Heart right ventricle (tissue), 16 donors: ENCODE data around the gene DPP10. TPM values are rescaled to one million over a fixed set of nuclear protein-coding genes. Genes with fewer than 3 reads are reported as not detected.

Source experiments
- ATAC-seq, 8 donors: fragments of 200-7000 bp; cut with Tn5 transposase; one replicate each; pipeline ENCODE4 v1.9.1; 2020; ENCODE audit warnings: mild to moderate bottlenecking in 8 of 8, moderate library complexity in 8 of 8, moderate number of reproducible peaks in 1 of 8
- DNase-seq, 2 donors: peaks; one replicate each; pipeline ENCODE4 v3.0.0-alpha.2; 2020
- H3K27ac ChIP-seq, 10 donors: fragments of 200-600 bp; sonication (generic) in 2 of 10; one replicate each; pipeline versions ENCODE4 v1.5.0 to v1.8.0; 2020 to 2022; ENCODE audit warnings: mild to moderate bottlenecking in 3 of 10
- H3K27me3 ChIP-seq, 7 donors: fragments of 200-600 bp; one replicate each; pipeline ENCODE4 v1.8.0; 2021 to 2022; ENCODE audit warnings: mild to moderate bottlenecking in 2 of 7
- H3K36me3 ChIP-seq, 9 donors: fragments of 200-600 bp; sonication (generic) in 1 of 9; one replicate each; pipeline versions ENCODE4 v1.5.0 to v1.8.0; 2020 to 2022; ENCODE audit warnings: mild to moderate bottlenecking in 2 of 9
- H3K4me1 ChIP-seq, 9 donors: fragments of 200-600 bp; sonication (generic) in 1 of 9; one replicate each; pipeline versions ENCODE4 v1.5.0 to v1.8.0; 2020 to 2022; ENCODE audit warnings: mild to moderate bottlenecking in 4 of 9
- H3K4me3 ChIP-seq, 10 donors: fragments of 200-600 bp; sonication (generic) in 2 of 10; one replicate each; pipeline versions ENCODE4 v1.5.0 to v1.8.0; 2020 to 2022; ENCODE audit warnings: mild to moderate bottlenecking in 7 of 10, moderate library complexity in 2 of 10
- H3K9me3 ChIP-seq, 11 donors: fragments of 200-600 bp in 10 of 11; sonication (generic) in 2 of 11; one replicate each; pipeline versions ENCODE4 v1.5.0 to v1.8.0; 2013 to 2022; ENCODE audit warnings: mild to moderate bottlenecking in 2 of 11, control low read depth in 1 of 11, moderate library complexity in 1 of 11
- WGBS, 2 donors: extraction: QIAGEN DNeasy Blood & Tissue Kit; methylation state at CpG; one replicate each; pipeline ENCODE4 v1.1.7; 2013; ENCODE audit warnings: inconsistent platforms in 1 of 2; 5-methylcytosine and 5-hydroxymethylcytosine counted together
- intact Hi-C, 10 donors: fragments of 100-400 bp; cut with DNase I; formaldehyde crosslinking; loops; one replicate each; pipeline versions ENCODE4 v1.11.1 to v1.14.2; 2022
- polyA plus RNA-seq, 2 donors: library from polyadenylated mRNA; stranded (reverse); fragments of 200-250 nt; gene quantifications; one replicate each; pipeline ENCODE4 v1.2.3, GENCODE V29; 2013
- total RNA-seq, 10 donors: library from RNA; stranded (reverse); fragmentation: NEBNext Ultra II Directional in 3 of 10; extraction: Animal tissue kit (Norgen Biotek cat#: 25700) in 3 of 10; gene quantifications; one replicate each; pipeline versions ENCODE4 v1.2.1 to v1.2.4, GENCODE V29; 2021 to 2023
- TF ChIP-seq, protein P1 (sequence below), 9 donors: fragments of 200-600 bp; sonication (generic) in 2 of 9; IDR thresholded peaks; one replicate each; pipeline versions ENCODE4 v1.5.0 to v1.8.0; 2021 to 2022; ENCODE audit warnings: antibody characterized with exemption in 9 of 9, mild to moderate bottlenecking in 5 of 9, moderate library complexity in 1 of 9
- donor health status: Arrhythmogenic right ventricular cardiomyopathy.
- donor health status: ischemic (EF 13 %, LVEDD 7.1; RV severe dilation, severe dysfunction).
- donor health status: healthy with polysubstance abuse.
- donor health status: DM: no; HTN: yes; CAD: no.
- donor health status: DM: no; HTN: no; CAD: no.
- donor health status: ischemic (EF 25% LVEDD 6.9; RV normal size, moderate dysfunction).
- donor health status: ischemic (EF 25% LVEDD 5.7; RV mildly dilated, moderate dysfunction).
- donor health status: healthy.
- donor health status: DM: yes; HTN: yes; CAD: no.
- donor health status: Ischemic cardiomyopathy.
- donor health status: ischemic (EF 35%, LVEDD 5.7; RV mildly dilated, moderate dysfunction).
- donor health status: nonischemic (EF 11% LVEDD 7.7; RV severe dilation, severe dysfunction).
- donor health status: DM: yes; HTN: yes; CAD: no.
- donor health status: PGD.
- donor health status: ischemic (EF 29% LVEDD 5.4; RV normal size, mild dysfunction).
- donor health status: nonischemic (EF 23%, LVEDD 6.1; RV moderate dilation, normal function).

The DPP10 gene
- total and polyA plus RNA-seq, 12 donors: 0.15 to 0.49 (median 0.38) TPM; not detected in 9

DNA sequence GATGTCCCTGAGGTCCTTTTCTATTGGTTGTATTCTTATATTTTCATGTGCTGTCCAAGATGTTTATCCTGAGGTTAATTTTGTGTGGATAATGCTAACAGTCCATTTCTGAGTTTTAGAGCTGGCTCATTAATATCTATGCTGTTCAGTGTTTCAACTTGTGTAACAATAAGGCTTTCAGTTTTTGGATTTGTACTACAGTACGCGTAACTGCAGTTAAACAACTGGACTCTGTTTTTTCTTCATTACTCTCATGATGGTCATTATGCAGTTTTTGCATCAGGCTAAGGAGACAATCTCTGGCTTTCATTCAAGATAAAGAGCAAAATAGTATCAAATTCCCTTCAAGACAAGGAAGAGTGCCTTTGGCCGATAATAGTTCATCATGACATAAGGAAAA, 1364.8 kb downstream of the DPP10 start:
- TF ChIP-seq, protein P1, sequence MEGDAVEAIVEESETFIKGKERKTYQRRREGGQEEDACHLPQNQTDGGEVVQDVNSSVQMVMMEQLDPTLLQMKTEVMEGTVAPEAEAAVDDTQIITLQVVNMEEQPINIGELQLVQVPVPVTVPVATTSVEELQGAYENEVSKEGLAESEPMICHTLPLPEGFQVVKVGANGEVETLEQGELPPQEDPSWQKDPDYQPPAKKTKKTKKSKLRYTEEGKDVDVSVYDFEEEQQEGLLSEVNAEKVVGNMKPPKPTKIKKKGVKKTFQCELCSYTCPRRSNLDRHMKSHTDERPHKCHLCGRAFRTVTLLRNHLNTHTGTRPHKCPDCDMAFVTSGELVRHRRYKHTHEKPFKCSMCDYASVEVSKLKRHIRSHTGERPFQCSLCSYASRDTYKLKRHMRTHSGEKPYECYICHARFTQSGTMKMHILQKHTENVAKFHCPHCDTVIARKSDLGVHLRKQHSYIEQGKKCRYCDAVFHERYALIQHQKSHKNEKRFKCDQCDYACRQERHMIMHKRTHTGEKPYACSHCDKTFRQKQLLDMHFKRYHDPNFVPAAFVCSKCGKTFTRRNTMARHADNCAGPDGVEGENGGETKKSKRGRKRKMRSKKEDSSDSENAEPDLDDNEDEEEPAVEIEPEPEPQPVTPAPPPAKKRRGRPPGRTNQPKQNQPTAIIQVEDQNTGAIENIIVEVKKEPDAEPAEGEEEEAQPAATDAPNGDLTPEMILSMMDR (IDR thresholded peaks at IDR 0.05): no peak
- no peaks in the 10 kb centered on the region for H3K4me1 ChIP-seq
- H3K27ac ChIP-seq: no peak overlapping the region
- WGBS, 2 donors: 64 to 65% methylated on average over 3 of the region's 3 CpGs
- H3K36me3 ChIP-seq: no peaks in the 10 kb centered on the region
- H3K9me3 ChIP-seq: peaks cover 0 to 4% (median 0%) of the 10 kb centered on the region in 11 donors
- no peak for DNase-seq
- no peak for ATAC-seq
- no peak overlapping the region for H3K4me3 ChIP-seq
- intact Hi-C loops: no loop called here
- no peaks in the 10 kb centered on the region for H3K27me3 ChIP-seq

DNA sequence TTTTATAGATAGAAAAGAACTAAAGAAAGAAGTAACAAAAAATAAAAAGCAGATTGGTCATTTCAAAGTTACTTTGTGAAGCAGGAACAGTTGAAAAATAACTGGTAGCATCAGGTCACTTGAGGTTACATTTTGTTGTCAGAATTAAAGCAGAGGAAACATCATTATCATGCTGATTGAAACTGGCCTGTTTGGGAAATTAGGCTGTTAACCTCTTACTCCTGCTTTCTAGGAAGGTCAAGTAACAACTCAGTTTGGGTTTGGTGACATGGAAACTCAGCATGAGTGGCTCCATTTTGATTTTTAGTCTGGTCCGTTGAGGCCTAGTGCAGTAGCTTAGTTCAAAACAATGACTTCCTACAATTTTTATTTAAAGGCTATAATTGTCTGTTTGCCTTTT, 1383.5 kb downstream of the DPP10 start:
- 84 to 92% methylated on average over 1 of the region's 1 CpG for WGBS, 2 donors
- ATAC-seq: no peak

DNA sequence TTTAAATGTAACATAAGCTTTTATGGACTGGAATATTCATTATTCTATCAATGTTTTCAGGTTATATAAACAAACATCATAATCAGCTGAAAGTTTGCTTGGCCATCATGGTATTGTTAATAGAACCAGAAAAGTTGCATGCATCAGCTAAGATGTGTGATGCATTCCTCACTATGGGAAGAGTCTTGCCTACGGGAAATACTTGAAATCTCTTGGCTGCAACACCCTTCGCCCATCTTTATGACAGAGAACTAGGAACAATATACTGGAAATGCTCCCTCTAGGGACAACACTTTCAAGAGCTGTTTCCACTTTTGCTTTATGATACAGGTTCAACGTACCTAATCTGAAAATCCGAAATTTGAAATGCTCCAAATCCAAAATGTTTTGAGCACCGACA, 1390.8 kb downstream of the DPP10 start:
- TF ChIP-seq, protein P1 (IDR thresholded peaks at IDR 0.05): no peak
- Histone ChIP-seq H3K27me3 (no peaks in the 10 kb centered on the region), H3K27ac (no peak overlapping the region), H3K9me3 (peaks cover 0 to 5% (median 0%) of the 10 kb centered on the region in 11 donors), H3K4me3 (no peak overlapping the region), H3K36me3 (no peaks in the 10 kb centered on the region), H3K4me1 (no peaks in the 10 kb centered on the region)
- ATAC-seq (no peak), DNase-seq (no peak)
- WGBS, 2 donors: 69 to 73% methylated on average over 5 of the region's 5 CpGs
- intact Hi-C loops: no loop called here

More for the DNA sequence above, 1383.5 kb downstream of the DPP10 start:
- TF ChIP-seq, protein P1 (IDR thresholded peaks at IDR 0.05): no peak
- Histone ChIP-seq H3K27ac (no peak overlapping the region), H3K9me3 (peaks cover 0 to 16% (median 0%) of the 10 kb centered on the region in 11 donors), H3K4me3 (no peak overlapping the region), H3K4me1 (no peaks in the 10 kb centered on the region), H3K27me3 (no peaks in the 10 kb centered on the region), H3K36me3 (no peaks in the 10 kb centered on the region)
- intact Hi-C loops: no loop called here
- DNase-seq: no peak

DNA sequence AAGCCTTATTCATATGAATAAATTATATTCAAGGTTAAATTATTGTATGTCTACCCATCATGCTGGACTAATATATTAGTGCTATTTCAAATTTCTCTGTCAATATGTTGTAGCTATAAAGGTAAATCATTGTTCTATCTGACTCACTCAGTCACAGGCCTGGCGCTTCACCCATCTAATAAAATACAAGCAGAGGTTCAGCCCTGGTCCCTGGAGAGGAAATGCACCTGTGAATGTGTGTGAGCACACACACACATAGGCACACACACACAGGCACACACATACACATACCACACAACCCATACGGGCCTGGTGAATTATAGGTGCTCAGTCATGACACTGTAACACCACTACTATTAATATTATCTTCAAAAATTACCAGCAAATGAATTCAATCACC, 1396.1 kb downstream of the DPP10 start:
- intact Hi-C loops: no loop called here
- Histone ChIP-seq H3K27ac (no peak overlapping the region), H3K4me1 (no peaks in the 10 kb centered on the region), H3K9me3 (no peaks in the 10 kb centered on the region), H3K36me3 (no peaks in the 10 kb centered on the region), H3K4me3 (no peak overlapping the region), H3K27me3 (no peaks in the 10 kb centered on the region)
- ATAC-seq (no peak), DNase-seq (no peak)
- WGBS, 2 donors: 77 to 83% methylated on average over 2 of the region's 2 CpGs
- TF ChIP-seq, protein P1 (IDR thresholded peaks at IDR 0.05): no peak
